ENCODE measurements around the gene KNDC1.

DNA sequence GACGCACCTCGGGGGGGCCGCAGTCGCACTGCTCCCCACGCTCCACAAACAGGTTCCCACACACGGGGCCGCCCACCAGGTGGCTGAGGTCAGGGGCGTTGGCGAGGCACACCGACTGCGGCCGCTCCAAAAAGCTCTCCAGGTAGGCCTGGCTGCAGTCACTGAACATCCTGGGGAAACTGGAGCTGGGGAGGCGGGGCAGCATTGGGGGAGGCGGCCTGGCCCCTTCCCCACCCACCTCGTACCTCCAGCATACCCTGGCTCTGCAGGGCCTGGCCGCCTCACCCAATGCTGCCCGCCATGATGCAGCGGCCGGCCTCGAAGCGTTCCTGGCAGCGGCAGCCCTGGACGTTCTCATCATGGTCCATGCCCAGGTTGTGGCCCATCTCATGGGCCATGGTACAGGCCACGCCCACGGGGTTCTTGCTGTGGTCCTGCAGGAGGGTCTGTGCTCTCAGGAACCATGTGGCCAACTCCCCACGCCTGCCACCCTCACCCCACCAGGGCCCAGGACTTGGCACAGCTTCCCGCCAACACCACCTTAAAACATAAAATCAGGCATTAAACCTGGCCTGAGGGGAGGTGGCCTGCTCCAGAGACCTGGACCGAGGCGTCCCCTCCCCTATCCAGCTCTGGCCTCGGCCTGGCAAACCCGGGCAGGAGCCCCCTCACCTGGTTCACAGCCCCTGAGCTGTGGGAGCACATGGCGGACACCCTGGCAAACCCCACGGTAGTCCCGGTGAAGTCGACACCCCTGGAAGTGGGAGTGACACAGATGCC lies 111.7 kb downstream of the KNDC1 start:
- TF ChIP-seq SREBF2 (IDR thresholded peaks at IDR 0.05; ENCODE audit: low read length) (no peak), MYC (IDR thresholded peaks at IDR 0.05; ENCODE audit: insufficient read depth, insufficient read length, insufficient replicate concordance, low read length, severe bottlenecking) (no peak), ZNF207 (IDR thresholded peaks at IDR 0.05; ENCODE audit: borderline replicate concordance) (no peak), BHLHE40 (IDR thresholded peaks at IDR 0.05; ENCODE audit: borderline replicate concordance in 1 of 2, low read depth in 2 of 2, low read length in 1 of 2) (no peak), POU2F2 (IDR thresholded peaks at IDR 0.05; ENCODE audit: borderline replicate concordance, low read depth, low read length) (no peak)
- TF ChIP-seq, protein P1, sequence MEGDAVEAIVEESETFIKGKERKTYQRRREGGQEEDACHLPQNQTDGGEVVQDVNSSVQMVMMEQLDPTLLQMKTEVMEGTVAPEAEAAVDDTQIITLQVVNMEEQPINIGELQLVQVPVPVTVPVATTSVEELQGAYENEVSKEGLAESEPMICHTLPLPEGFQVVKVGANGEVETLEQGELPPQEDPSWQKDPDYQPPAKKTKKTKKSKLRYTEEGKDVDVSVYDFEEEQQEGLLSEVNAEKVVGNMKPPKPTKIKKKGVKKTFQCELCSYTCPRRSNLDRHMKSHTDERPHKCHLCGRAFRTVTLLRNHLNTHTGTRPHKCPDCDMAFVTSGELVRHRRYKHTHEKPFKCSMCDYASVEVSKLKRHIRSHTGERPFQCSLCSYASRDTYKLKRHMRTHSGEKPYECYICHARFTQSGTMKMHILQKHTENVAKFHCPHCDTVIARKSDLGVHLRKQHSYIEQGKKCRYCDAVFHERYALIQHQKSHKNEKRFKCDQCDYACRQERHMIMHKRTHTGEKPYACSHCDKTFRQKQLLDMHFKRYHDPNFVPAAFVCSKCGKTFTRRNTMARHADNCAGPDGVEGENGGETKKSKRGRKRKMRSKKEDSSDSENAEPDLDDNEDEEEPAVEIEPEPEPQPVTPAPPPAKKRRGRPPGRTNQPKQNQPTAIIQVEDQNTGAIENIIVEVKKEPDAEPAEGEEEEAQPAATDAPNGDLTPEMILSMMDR (IDR thresholded peaks at IDR 0.05 in 2 of 3, conservative IDR thresholded peaks at IDR 0.05 in 1 of 3; ENCODE audit: control insufficient read depth in 2 of 3, extremely low read depth in 1 of 3, insufficient read depth in 1 of 3, low read depth in 3 of 3, low read length in 3 of 3) = no peak
